GM19238 (cell line): ENCODE data around the gene PTPN1.
"Not testable (repeated sequence)": the region's sequence is repeated elsewhere in the genome, so short reads cannot be mapped to it uniquely, and the experiment has no call there.

Source experiments
- DNase-seq: peaks from one replicate; pipeline ENCODE4 v3.0.0; 2011; ENCODE audit warnings: low spot score; ENCODE audit not compliant: insufficient read length

PTPN1 gene

DNA sequence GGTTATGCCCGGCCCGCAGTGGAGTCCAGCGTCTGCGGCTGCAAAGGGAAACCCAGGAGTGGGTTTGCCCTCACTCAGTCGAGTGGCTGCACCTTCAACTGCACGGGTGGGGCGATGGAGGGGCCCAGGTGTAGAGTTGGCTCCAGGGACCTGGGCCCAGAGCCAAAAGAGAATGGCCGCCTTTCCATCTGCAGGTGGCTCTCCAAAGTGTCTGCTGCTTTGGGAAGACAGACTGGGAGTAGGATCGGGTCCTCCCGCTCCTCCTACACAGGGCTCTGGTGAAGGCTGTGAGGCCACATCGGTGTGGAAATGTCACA is 80.1 kb downstream of the PTPN1 start:
- no peak for DNase-seq

- no peak for DNase-seq
Measured at GRCh38 chr20:50591233-50591852, 81.2 kb downstream of the PTPN1 start.

GRCh38 chr20:50592282-50593004 is 82.3 kb downstream of the PTPN1 start:
- DNase-seq: no peak

GRCh38 chr20:50593005-50593335 is 82.8 kb downstream of the PTPN1 start:
- DNase-seq: no peak

DNA sequence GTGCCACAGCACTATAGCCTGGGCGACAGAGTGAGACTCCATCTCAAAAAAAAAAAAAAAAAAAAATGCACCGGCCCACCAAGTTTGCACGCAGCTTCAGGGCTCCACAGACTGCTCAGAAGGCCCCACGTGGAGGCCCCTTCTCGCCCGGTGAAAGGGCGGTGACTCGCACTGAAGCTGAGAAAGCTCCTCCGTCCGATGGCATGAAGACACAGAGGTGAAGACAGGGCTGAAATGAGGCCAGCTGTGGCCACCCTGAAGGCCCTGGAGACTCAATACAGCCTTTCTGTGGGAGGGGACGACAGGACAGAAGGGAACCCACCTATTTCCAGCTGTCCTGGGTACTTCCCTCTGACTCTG is 84.0 kb downstream of the PTPN1 start:
- DNase-seq: no peak

DNA sequence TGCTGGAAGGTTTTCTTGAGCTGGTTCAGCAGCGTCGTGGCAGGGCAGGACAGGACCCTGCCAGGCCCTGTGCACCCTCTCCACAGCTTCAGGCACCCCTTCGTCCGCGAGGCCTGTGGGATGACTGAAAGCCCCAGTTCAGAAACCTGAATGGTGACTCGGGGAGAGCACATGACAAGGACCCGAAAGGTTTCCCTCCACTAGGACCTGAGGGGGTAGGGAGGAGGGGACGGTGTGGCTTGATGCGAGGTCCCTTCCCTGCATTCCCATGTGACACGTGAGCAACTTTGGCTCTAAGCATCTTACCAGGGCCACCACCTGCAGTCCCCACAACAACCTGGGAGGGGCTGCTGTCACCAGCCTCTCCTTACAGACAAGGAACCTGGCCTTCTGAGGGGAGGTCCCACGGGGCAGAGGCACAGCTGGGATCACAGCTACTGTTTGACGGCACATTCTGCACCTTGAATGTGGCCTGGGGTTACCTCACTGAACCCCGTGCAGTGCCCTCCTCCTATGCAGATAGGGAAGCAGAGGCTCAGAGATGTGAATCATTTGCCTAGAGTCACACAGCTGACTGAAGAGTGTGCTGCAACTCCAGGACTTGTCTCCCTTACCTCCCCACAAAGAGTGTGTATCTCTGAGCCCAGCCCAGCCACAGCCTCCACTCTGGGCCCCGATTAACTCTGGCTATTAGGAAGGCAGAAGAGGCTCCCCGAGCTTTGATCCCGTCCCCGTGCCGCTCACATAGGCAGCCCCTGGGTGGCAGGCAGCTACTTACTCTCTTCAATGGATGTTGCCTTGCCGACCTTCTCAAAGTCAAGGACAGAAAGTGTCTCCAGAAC is 84.6 kb downstream of the PTPN1 start:
- no peak for DNase-seq

GRCh38 chr20:50595433-50595895 is 85.3 kb downstream of the PTPN1 start:
- no peak for DNase-seq

- DNase-seq: no peak
Measured at GRCh38 chr20:50595988-50596693, 86.0 kb downstream of the PTPN1 start.

GRCh38 chr20:50596694-50597021 is 86.5 kb downstream of the PTPN1 start:
- DNase-seq: no peak

GRCh38 chr20:50597406-50597969 is 87.3 kb downstream of the PTPN1 start:
- no peak for DNase-seq

DNA sequence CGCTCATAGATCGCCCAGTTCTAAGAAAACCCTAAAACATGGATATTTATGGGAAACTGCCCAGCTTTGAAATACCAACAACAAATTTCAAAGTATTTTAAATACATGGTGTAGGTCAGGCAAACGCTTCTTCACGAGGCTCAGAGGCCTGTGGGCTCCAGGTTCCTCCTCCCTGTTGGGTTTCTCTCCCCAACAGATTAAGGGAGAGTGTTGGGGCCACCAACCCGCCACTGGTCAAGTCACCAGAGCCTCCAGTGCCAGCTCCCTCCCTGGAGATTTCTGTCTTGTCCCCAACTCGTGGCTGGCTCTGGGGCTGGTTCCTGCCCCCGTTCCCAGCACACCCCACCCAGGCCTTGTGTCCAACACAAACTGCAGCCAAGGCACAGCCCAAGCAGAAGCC is 87.9 kb downstream of the PTPN1 start:
- no peak for DNase-seq

- DNase-seq: not testable (repeated sequence)
Measured at GRCh38 chr20:50598768-50599167, 88.6 kb downstream of the PTPN1 start.

GRCh38 chr20:50600281-50600895 is 90.2 kb downstream of the PTPN1 start:
- DNase-seq: no peak

DNA sequence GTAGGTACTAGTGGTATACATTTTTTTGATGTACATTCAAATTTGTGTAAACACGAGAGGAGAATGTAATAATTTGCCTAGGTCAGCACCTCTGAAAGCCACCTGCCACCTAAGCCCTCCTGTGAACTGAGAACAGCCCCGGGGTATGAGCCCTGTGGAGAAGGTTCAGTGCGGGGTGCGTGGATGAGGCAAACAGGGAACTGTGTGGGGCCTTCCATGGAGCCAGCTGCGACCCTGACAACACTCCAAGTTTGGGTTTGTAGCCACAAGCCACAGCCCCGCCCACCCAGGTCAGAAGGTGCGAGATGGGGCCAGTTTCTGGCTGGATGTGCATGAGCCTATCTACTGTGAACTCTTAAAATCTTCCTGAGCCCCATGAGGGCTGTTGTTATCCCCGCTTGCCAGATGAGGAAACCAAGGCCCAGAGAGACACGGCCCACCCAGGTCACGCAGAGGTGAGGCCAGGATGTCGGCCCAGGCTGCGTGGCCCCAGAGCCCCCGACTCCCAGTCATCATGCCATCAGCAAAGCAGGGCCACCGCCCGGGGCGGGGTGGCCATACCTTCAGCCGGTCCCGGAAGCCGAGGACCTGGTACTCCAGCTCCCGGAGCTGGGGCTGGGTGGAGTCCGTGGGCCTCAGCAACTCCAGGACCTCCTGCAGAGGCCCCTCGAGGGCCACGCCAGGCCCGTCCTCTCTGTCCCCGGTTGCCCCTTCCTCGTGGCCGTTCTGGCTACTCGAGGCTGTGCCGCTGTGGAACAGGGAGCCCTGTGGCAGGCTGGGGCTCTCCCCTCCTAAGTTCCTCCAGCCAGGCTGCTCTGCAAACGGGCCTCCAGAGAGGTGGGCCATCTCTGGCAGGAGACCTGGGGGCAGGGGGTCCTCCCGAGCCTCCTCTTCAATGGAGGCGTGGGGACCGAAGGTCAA is 91.6 kb downstream of the PTPN1 start:
- DNase-seq: no peak

DNA sequence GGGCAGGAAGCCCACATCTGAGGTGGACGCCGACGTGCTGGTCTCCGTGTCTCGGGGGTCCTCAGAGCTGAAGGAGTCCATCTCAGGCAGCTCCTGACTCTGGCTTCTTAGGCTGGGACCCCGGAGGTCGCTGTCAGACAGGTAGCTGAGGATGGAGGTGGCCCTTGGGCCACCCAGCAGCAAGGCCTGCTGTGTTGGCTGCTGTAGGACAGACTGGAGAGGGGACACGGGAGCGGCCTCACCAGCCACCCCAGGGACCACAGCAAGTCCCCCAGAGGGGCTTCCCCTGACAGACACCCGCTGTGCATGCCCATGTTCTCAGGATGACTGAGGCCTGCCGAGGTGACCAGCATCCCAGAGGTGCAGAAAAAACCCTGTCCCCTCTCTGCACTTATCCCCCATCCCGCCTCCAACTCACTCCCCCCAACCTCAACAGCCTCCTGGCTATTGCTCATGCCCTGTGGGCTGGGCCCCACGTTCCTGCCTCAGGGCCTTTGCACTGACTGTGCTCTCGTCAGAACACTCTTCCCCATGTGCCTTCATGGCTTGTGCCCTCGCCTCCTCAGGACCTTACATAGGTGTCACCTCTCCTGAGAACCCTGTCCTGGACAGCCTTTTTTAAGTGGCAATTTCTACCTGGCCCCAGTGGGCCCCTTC is 92.4 kb downstream of the PTPN1 start:
- no peak for DNase-seq

GRCh38 chr20:50604451-50604850 is 94.3 kb downstream of the PTPN1 start:
- no peak for DNase-seq

- no peak for DNase-seq
Measured at GRCh38 chr20:50605136-50605535, 95.0 kb downstream of the PTPN1 start.

DNA sequence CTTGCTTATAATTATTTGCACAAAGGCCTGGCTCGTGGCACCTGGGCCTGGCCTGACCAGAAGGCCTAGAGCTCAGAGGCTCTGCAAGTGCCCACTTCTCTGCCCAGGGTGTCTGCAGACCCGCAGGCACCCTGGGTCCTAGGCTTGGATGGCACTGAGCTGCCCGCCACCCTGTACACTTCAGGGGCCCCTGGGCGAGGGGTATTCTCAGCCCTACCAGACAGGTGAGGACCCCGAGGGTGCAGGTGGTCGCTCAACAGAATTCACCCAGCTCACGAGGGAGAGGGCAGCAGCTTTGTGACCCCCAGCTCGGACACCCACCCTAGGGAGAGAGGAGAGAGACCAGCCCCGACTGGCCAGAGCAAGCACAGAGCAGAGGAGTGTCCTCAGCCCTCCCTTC is 97.3 kb downstream of the PTPN1 start:
- no peak for DNase-seq

DNA sequence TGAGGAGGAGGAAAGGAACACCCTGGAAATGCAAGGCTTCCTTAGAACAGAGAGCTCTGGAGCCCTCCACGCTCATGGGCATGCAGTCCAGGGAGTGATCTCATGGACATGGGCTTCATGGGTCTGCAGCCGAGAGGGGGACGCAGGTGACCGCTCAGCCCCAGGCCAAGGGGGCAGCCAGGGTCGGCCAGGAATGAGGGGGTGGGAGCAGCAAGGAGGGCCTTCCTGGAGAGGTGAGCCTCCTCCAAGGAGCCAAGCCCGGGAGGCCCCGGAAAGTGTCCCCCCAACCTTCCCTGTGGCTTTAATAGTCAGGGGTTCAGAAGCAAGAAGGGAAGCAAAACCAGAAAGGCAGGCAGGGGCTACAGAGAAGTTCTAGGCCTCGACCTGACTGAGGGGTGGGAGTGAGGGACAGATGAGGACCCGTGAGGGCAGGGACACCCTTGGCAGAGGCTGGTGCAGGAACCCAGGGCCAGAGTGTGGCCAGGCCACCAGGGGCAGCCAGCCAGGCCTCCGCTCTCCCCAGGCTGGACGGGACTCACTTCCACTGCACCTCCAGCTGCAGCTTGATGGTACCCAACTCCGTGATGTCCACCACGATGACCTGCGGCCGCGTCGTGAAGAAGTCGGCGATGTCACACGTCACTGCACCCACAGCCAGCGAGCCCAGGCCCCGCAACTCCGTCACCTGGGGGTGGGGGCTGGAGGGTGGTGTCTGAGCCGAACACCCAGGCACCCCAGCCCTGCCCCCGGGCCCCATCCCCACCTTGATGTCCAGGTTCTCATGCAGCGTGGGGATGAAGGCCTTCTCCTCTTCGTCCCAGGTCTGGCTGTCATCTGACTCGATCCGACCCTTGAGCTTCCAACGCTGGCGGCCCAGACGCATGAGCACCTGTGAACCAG is 97.9 kb downstream of the PTPN1 start:
- no peak for DNase-seq
